Left ventricle myocardium inferior (tissue), 1 donor: Measurements from ENCODE around the gene ERMAP. TPM values are rescaled to one million over a fixed set of nuclear protein-coding genes. Genes with fewer than 3 reads are reported as not detected.

Source experiments
- DNase-seq: peaks from one replicate; pipeline ENCODE4 v3.0.0-alpha.2; 2020
- H3K27ac ChIP-seq: fragments of 200-600 bp; replicated peaks from 2 replicates; pipeline ENCODE4 v1.8.0; 2021
- H3K27me3 ChIP-seq: fragments of 200-600 bp; 2 replicates; pipeline ENCODE4 v1.8.0; 2021; ENCODE audit warnings: low read depth
- H3K36me3 ChIP-seq: fragments of 200-600 bp; 2 replicates; pipeline ENCODE4 v1.8.0; 2021
- H3K4me1 ChIP-seq: fragments of 200-600 bp; 2 replicates; pipeline ENCODE4 v1.8.0; 2021
- H3K4me3 ChIP-seq: fragments of 200-600 bp; 2 replicates; pipeline ENCODE4 v1.8.0; 2021; ENCODE audit warnings: mild to moderate bottlenecking, moderate library complexity
- H3K9me3 ChIP-seq: fragments of 200-600 bp; replicated peaks from 2 replicates; pipeline ENCODE4 v1.8.0; 2021
- intact Hi-C: fragments of 100-400 bp; cut with micrococcal nuclease; formaldehyde crosslinking; loops from one replicate; pipeline ENCODE4 v1.11.0; 2022
- total RNA-seq: library from RNA; stranded (reverse); fragmentation: NEBNext Ultra II Directional; extraction: Animal tissue kit (Norgen Biotek cat#: 25700); gene quantifications from one replicate; pipeline ENCODE4 v1.2.1, GENCODE V29; 2021
- TF ChIP-seq, protein P1 (sequence below): fragments of 200-600 bp; IDR thresholded peaks from 2 replicates; pipeline ENCODE4 v1.8.0; 2021; ENCODE audit warnings: antibody characterized with exemption, mild to moderate bottlenecking, borderline replicate concordance
- donor health status: DM: no; HTN: yes; CAD: no; lungs with severe emphysema.

Gene ERMAP
- total RNA-seq, 1 donor from 2014 or later, result 4.7 TPM

DNA sequence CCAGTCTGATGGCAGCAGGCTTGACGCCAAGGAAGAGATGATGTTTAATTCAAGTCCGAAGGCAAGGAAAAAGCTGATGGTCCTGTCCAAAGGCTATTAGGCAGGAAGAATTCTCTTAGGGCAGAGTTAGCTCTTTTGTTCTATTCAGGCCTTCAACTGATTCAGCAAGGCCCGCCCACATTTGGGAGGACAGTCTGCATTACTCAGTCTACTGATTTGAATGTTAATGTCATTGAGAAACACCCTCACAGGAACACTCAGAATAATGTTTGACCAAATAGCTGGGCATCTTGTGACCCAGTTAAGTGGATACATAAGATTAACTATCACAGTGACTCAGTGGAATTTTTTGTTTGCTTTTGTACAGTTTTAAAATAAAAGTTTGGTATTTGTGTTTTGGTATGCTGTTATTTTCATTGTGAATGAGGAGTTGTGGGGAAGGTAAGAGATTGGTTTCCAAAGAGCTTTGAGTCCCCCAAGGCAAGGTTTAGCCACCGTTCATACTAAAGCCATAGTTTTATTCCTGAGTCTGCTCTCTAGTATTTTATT lies 27.7 kb downstream of the ERMAP start:
- peaks cover 40% of the 10 kb centered on the region for H3K4me1 ChIP-seq
- no peak overlapping the region for H3K4me3 ChIP-seq
- no peak overlapping the region for H3K27ac ChIP-seq
- H3K27me3 ChIP-seq, result no peaks in the 10 kb centered on the region
- no peaks in the 10 kb centered on the region for H3K9me3 ChIP-seq
- peaks cover 16% of the 10 kb centered on the region for H3K36me3 ChIP-seq
- intact Hi-C loops, result loop anchor here (5.0 kb wide), 1 partner anchor 77 kb away; the partner anchor contains the start of genes C1orf50 and P3H1
- no peak for DNase-seq
- TF ChIP-seq, protein P1, sequence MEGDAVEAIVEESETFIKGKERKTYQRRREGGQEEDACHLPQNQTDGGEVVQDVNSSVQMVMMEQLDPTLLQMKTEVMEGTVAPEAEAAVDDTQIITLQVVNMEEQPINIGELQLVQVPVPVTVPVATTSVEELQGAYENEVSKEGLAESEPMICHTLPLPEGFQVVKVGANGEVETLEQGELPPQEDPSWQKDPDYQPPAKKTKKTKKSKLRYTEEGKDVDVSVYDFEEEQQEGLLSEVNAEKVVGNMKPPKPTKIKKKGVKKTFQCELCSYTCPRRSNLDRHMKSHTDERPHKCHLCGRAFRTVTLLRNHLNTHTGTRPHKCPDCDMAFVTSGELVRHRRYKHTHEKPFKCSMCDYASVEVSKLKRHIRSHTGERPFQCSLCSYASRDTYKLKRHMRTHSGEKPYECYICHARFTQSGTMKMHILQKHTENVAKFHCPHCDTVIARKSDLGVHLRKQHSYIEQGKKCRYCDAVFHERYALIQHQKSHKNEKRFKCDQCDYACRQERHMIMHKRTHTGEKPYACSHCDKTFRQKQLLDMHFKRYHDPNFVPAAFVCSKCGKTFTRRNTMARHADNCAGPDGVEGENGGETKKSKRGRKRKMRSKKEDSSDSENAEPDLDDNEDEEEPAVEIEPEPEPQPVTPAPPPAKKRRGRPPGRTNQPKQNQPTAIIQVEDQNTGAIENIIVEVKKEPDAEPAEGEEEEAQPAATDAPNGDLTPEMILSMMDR, result no peak

DNA sequence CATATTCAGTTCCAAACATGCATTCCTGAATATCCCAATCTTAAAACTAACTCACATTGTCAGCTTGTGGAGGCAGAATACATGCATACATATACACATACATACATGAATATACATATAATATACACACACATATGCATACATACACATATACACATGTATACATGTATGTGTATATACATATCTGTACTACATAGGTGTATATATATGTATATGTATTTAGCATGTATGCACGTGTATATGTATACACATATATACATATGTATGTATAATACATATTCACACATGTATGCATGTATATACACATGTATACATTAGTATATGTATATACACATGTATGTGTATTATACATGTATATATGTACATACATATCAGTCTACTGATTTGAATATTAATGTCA lies 28.3 kb downstream of the ERMAP start:
- Histone ChIP-seq H3K27me3 (no peaks in the 10 kb centered on the region), H3K9me3 (no peaks in the 10 kb centered on the region), H3K27ac (no peak overlapping the region), H3K36me3 (peaks cover 21% of the 10 kb centered on the region), H3K4me3 (no peak overlapping the region), H3K4me1 (peaks cover 40% of the 10 kb centered on the region)
- TF ChIP-seq, protein P1, result no peak
- intact Hi-C loops, result loop anchor here (5.0 kb wide), 1 partner anchor 78 kb away; the partner anchor contains the start of genes C1orf50 and P3H1
- no peak for DNase-seq

DNA sequence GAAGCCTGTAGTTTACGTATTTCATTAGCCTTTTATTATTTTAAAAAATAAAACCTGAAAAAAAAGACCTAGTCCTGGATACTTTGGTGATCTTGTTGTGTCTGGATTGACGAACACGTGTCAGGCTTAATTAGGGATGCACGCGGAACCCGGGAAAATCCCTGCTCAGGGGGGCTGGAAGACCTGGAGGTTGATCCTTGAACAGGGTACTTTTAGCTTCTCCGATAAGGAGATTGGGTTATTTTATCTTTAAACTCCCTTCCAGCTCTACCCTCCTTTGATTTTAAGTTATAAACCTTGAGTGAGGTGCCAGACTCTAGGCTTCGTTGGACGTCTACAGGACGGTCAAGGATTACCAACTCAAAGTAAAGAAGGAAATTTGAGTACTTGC lies 28.9 kb downstream of the ERMAP start:
- TF ChIP-seq, protein P1, result no peak
- Histone ChIP-seq H3K9me3 (peaks cover 6% of the 10 kb centered on the region), H3K4me1 (peaks cover 38% of the 10 kb centered on the region), H3K27me3 (no peaks in the 10 kb centered on the region), H3K4me3 (peak overlapping the region; percentile 94), H3K27ac (peak overlapping the region; percentile 92), H3K36me3 (peaks cover 28% of the 10 kb centered on the region)
- intact Hi-C loops, result loop anchor here (5.0 kb wide), 1 partner anchor 79 kb away; the partner anchor contains the start of genes C1orf50 and P3H1
- DNase-seq, result no peak

DNA sequence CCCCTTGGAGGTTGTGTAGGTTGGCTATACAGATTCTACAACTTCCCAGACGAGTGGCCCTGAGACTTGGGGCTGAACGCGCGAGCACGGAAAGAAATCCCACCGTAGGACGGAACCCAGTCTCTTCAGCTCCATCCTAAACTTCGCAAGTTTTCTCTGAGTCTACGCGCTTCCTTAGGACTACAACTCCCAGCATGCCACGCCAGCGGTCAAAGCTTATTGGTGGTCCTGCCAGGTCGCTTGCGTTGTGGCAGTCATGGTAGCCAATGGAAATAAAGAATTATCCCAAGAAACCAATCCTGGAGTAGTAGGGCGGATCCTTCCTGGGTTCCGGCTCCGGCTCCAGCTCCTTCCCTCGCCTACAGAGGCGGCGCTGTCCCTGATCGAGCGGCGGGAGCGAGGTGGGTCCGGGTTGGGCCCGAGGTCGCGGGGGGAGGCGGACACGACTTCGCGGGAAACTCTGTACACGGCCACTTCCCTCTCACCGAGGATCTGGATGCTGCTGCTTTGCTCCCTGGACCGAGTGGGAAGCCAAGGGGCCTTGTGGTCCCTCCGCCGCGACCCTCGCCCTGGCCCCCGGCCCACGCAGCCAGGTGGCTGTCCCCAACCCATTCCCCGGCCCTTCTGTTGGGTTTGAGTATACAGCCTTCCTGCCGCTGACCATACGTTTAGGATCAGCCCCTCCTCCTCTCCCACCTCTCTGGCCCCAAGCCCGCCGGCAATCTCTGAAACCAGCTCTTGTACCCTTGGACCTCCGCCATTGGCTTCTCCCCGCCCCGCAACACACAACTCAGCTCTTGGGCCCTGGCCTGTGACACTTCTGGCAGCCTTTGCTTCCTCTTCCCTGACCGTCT lies 29.6 kb downstream of the ERMAP start, which contains the start of gene ZNF691:
TSS of gene ZNF691 (plus strand) at position 357 of the 854 bp plus-strand sequence. CDS start 3,046 bp downstream, outside the sequence.
- TF ChIP-seq, protein P1, result peak; percentile 60
- Histone ChIP-seq H3K4me3 (peak within 1 kb of the TSS; percentile 94), H3K4me1 (peaks cover 34% of the 10 kb centered on the region), H3K36me3 (peaks cover 34% of the 10 kb centered on the region), H3K9me3 (peaks cover 12% of the 10 kb centered on the region), H3K27me3 (no peaks in the 10 kb centered on the region), H3K27ac (peak within 1 kb of the TSS; percentile 92)
- intact Hi-C loops, result loop anchor here (5.0 kb wide), 1 partner anchor 79 kb away; the partner anchor contains the start of genes C1orf50 and P3H1
- DNase-seq, result peak; percentile 93

DNA sequence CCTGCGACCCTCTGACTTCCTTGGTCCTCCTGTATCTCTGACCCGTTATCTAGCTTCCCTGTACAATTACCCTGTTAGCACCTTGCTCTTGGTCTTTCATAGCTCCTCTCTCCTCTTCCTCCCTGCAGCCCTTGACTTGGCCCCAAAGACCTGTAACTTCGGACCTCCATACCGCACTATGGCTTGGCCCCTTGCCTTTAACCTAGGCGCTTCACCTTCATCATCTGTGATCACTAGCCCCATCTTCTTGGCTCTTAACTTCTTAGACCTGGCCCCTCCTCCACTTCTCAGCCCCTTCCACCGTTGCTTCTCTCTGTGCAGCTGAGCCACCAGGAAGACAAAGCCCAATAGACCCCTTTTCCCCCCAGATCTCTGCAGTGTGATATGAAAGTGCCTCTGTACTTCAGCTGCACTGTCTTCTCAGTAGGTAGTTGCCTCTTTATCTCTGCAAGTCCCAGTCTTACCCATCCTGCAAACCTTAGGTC lies 30.2 kb downstream of the ERMAP start:
- H3K36me3 ChIP-seq, result peaks cover 41% of the 10 kb centered on the region
- peak overlapping the region; percentile 92 for H3K27ac ChIP-seq
- H3K27me3 ChIP-seq, result no peaks in the 10 kb centered on the region
- peak overlapping the region; percentile 94 for H3K4me3 ChIP-seq
- H3K9me3 ChIP-seq, result peaks cover 19% of the 10 kb centered on the region
- H3K4me1 ChIP-seq, result peaks cover 34% of the 10 kb centered on the region
- intact Hi-C loops, result loop anchor here (5.0 kb wide), 1 partner anchor 80 kb away; the partner anchor contains the start of genes C1orf50 and P3H1
- TF ChIP-seq, protein P1, result no peak
- no peak for DNase-seq
